Neutrophil (primary cell): ENCODE results near the gene NAA80.
"Not testable (repeated sequence)": the region's sequence is repeated elsewhere in the genome, so short reads cannot be mapped to it uniquely, and the experiment has no call there.

ENCODE experiments used
- H3K27ac ChIP-seq: fragments of 200-600 bp; sonication (generic); 2 replicates; pipeline ENCODE4 v1.5.1; 2016; ENCODE audit warnings: mild to moderate bottlenecking, moderate library complexity
- H3K27me3 ChIP-seq: fragments of 200-600 bp; sonication (generic); 2 replicates; pipeline ENCODE4 v1.6.0; 2016; ENCODE audit warnings: mild to moderate bottlenecking
- H3K36me3 ChIP-seq: fragments of 200-600 bp; sonication (generic); 2 replicates; pipeline ENCODE4 v1.5.1; 2017
- H3K4me1 ChIP-seq, 2 experiments: fragments of 200-600 bp in 1 of 2; sonication (generic) in 1 of 2; 1 replicate in 1 of 2; 2 replicates in 1 of 2; pipeline versions ENCODE4 v1.5.1 to v1.6.1; 2013 to 2016; ENCODE audit warnings: low read depth in 1 of 2, low read length in 1 of 2, mild to moderate bottlenecking in 1 of 2, moderate library complexity in 1 of 2; ENCODE audit not compliant: control insufficient read depth in 1 of 2, insufficient read depth in 1 of 2
- H3K4me3 ChIP-seq, 2 experiments: fragments of 200-600 bp in 1 of 2; sonication (generic) in 1 of 2; 1 replicate in 1 of 2; 2 replicates in 1 of 2; pipeline ENCODE4 v1.5.1; 2013 to 2016; ENCODE audit warnings: low read depth in 1 of 2, low read length in 1 of 2, mild to moderate bottlenecking in 1 of 2, moderate library complexity in 1 of 2
- H3K9me3 ChIP-seq: fragments of 200-600 bp; sonication (generic); 2 replicates; pipeline ENCODE4 v1.5.1; 2016
- CTCF ChIP-seq: fragments of 200-600 bp; sonication (generic); IDR thresholded peaks from 2 replicates; pipeline ENCODE4 v1.5.1; 2016; ENCODE audit warnings: antibody characterized with exemption

NAA80 gene

GRCh38 chr3:50287262-50287661 lies 11.9 kb downstream of the NAA80 start:
- Histone ChIP-seq H3K4me3 (no peak overlapping the region), H3K4me1 (peaks cover 10 to 11% of the 10 kb centered on the region in 2 experiments), H3K9me3 (no peaks in the 10 kb centered on the region), H3K27me3 (no peaks in the 10 kb centered on the region), H3K27ac (no peak overlapping the region), H3K36me3 (peaks cover 12% of the 10 kb centered on the region)
- TF ChIP-seq CTCF = no peak

- Histone ChIP-seq H3K9me3 (no peaks in the 10 kb centered on the region), H3K4me1 (peaks cover 4% of the 10 kb centered on the region in 2 experiments), H3K4me3 (no peak overlapping the region), H3K27ac (no peak overlapping the region), H3K27me3 (no peaks in the 10 kb centered on the region), H3K36me3 (peaks cover 12% of the 10 kb centered on the region)
- no peak for TF ChIP-seq CTCF
These were observed 12.6 kb downstream of the NAA80 start for GRCh38 chr3:50286322-50287227.

- not testable (repeated sequence) for H3K27me3 ChIP-seq, H3K9me3 ChIP-seq, H3K4me3 ChIP-seq, H3K27ac ChIP-seq, H3K4me1 ChIP-seq
- peaks cover 12% of the 10 kb centered on the region for H3K36me3 ChIP-seq
These were observed 15.1 kb downstream of the NAA80 start for GRCh38 chr3:50284121-50284520.

- H3K27me3 ChIP-seq = peaks cover 48% of the 10 kb centered on the region
- no peak overlapping the region for H3K4me3 ChIP-seq
- TF ChIP-seq CTCF = no peak
- H3K4me1 ChIP-seq = peaks cover 7 to 19% of the 10 kb centered on the region in 2 experiments
- no peaks in the 10 kb centered on the region for H3K36me3 ChIP-seq
- no peaks in the 10 kb centered on the region for H3K9me3 ChIP-seq
- no peak overlapping the region for H3K27ac ChIP-seq
These were observed 19.8 kb downstream of the NAA80 start for GRCh38 chr3:50279255-50280016.

GRCh38 chr3:50278880-50279224 lies 20.4 kb downstream of the NAA80 start, which contains the start of gene LSMEM2:
TSS of gene LSMEM2 (plus strand) at chr3:50279087. CDS start at chr3:50279114, 27 bp downstream.
- no peak within 1 kb of the TSS for H3K4me3 ChIP-seq
- peaks cover 54% of the 10 kb centered on the region for H3K27me3 ChIP-seq
- TF ChIP-seq CTCF = no peak
- H3K9me3 ChIP-seq = no peaks in the 10 kb centered on the region
- no peak within 1 kb of the TSS for H3K27ac ChIP-seq
- H3K36me3 ChIP-seq = no peaks in the 10 kb centered on the region
- peaks cover 12 to 25% of the 10 kb centered on the region in 2 experiments for H3K4me1 ChIP-seq
